HCT116 (cell line): ENCODE data around the gene GRPR. TPM values are rescaled to one million over a fixed set of nuclear protein-coding genes. Genes with fewer than 3 reads are reported as not detected.
A peak's percentile ranks its signal among the peaks of the same experiment; 100 is the strongest.
"Not testable (repeated sequence)": the region's sequence is repeated elsewhere in the genome, so short reads cannot be mapped to it uniquely, and the experiment has no call there.

ENCODE experiments used
- ATAC-seq: fragments of 200-7000 bp; cut with Tn5 transposase; 2 replicates; pipeline ENCODE4 v1.9.1; 2020; ENCODE audit warnings: mild to moderate bottlenecking, moderate library complexity
- BruUV-seq: library from RNA; stranded (reverse); fragments of 400-500 nt; replicated peaks from 2 replicates; lab custom pipeline; 2021; lab: Mats Ljungman, UMichigan
- CTCF ChIA-PET: fragments of 300-600 bp; sonication (Branson Sonifier 250); formaldehyde crosslinking; loops from one replicate; lab custom pipeline; 2021; ENCODE audit warnings: antibody characterized with exemption; lab: Charles Lee
- POLR2A ChIA-PET: fragments of 300-600, 350-600 bp; sonication (Branson Sonifier 250); formaldehyde crosslinking; loops from one replicate; lab custom pipeline; 2021; ENCODE audit warnings: antibody characterized with exemption; lab: Charles Lee
- RAD21 ChIA-PET, 2 experiments: fragments of 300-600 bp; sonication (Branson Sonifier 250); formaldehyde crosslinking; loops; one replicate each; lab custom pipeline; 2023; ENCODE audit warnings: low total read pairs in 2 of 2; ENCODE audit not compliant: uncharacterized antibody in 2 of 2, unreplicated experiment in 2 of 2, low non-redundant PET in 1 of 2; lab: Charles Lee
- DNase-seq: peaks from one replicate; pipeline ENCODE4 v3.0.0-alpha.2; 2010; ENCODE audit warnings: low read depth, low spot score
- H2AFZ ChIP-seq: fragments of 200-600 bp; shearing (Covaris generic), sonication (generic); 2 replicates; pipeline ENCODE4 v1.6.1; 2017; ENCODE audit warnings: low read depth, mixed run types, mixed read lengths, antibody characterized with exemption, low read length; ENCODE audit not compliant: poor library complexity, severe bottlenecking
- H3K27ac ChIP-seq: 2 replicates; pipeline ENCODE4 v1.5.1; 2012; ENCODE audit warnings: low read depth, low read length
- H3K27me3 ChIP-seq: fragments of 200-600 bp; sonication (generic); 2 replicates; pipeline ENCODE4 v1.6.1; 2016; ENCODE audit warnings: mixed run types, low read length, mixed read lengths; ENCODE audit not compliant: insufficient read depth
- H3K36me3 ChIP-seq, 2 experiments: fragments of 200-500 bp in 1 of 2; fragments of 200-600 bp in 1 of 2; sonication (Bioruptor generic) in 1 of 2; sonication (generic) in 1 of 2; 2 replicates each; pipeline versions ENCODE4 v1.5.1 to v1.6.1; 2014 to 2016; ENCODE audit warnings: low read length in 2 of 2, inconsistent platforms in 1 of 2, mixed read lengths in 1 of 2, mixed run types in 1 of 2; ENCODE audit not compliant: insufficient read depth in 2 of 2, control insufficient read depth in 1 of 2
- H3K4me1 ChIP-seq, 2 experiments: fragments of 200-600 bp in 1 of 2; sonication (generic) in 1 of 2; 2 replicates each; pipeline versions ENCODE4 v1.5.1 to v1.6.1; 2012 to 2017; ENCODE audit warnings: low read length in 2 of 2, inconsistent platforms in 1 of 2, mild to moderate bottlenecking in 1 of 2, mixed read lengths in 1 of 2, mixed run types in 1 of 2, moderate library complexity in 1 of 2; ENCODE audit not compliant: insufficient read depth in 2 of 2, control insufficient read depth in 1 of 2
- H3K4me2 ChIP-seq: fragments of 200-600 bp; sonication (generic); 2 replicates; pipeline ENCODE4 v1.6.1; 2017; ENCODE audit warnings: mixed run types, low read length, mixed read lengths
- H3K4me3 ChIP-seq, 2 experiments: fragments of 200-600 bp in 1 of 2; sonication (generic) in 1 of 2; replicated peaks in 1 of 2; 2 replicates each; pipeline ENCODE4 v1.5.1; 2011 to 2016; ENCODE audit warnings: low read length in 2 of 2, control low read depth in 1 of 2, low read depth in 1 of 2, mild to moderate bottlenecking in 1 of 2, mixed read lengths in 1 of 2, mixed run types in 1 of 2
- H3K79me2 ChIP-seq: fragments of 200-600 bp; sonication (generic); 2 replicates; pipeline ENCODE4 v1.6.1; 2017; ENCODE audit warnings: mild to moderate bottlenecking, mixed run types, low read length, moderate library complexity, mixed read lengths; ENCODE audit not compliant: insufficient read depth
- H3K9ac ChIP-seq: fragments of 200-600 bp; sonication (generic); 2 replicates; pipeline ENCODE4 v1.6.1; 2016; ENCODE audit warnings: low read length, mixed read lengths
- H3K9me2 ChIP-seq: fragments of 200-600 bp; sonication (generic), shearing (Covaris generic); 2 replicates; pipeline ENCODE4 v1.6.1; 2017; ENCODE audit warnings: mixed run types, mild to moderate bottlenecking, moderate library complexity; ENCODE audit not compliant: insufficient read depth
- H3K9me3 ChIP-seq, 2 experiments: fragments of 200-500 bp in 1 of 2; fragments of 200-600 bp in 1 of 2; sonication (Bioruptor generic) in 1 of 2; sonication (generic) in 1 of 2; 2 replicates each; pipeline ENCODE4 v1.6.1; 2014 to 2017; ENCODE audit warnings: low read length in 2 of 2, mixed read lengths in 2 of 2, inconsistent platforms in 1 of 2, low read depth in 1 of 2, mild to moderate bottlenecking in 1 of 2, mixed run types in 1 of 2, moderate library complexity in 1 of 2; ENCODE audit not compliant: control insufficient read depth in 1 of 2, insufficient read depth in 1 of 2
- H4K20me1 ChIP-seq: fragments of 200-600 bp; sonication (generic), shearing (Covaris generic); 2 replicates; pipeline ENCODE4 v1.6.1; 2017; ENCODE audit warnings: mixed run types, mild to moderate bottlenecking, moderate library complexity; ENCODE audit not compliant: insufficient read depth
- CBX3 ChIP-seq: IDR thresholded peaks from 2 replicates; pipeline ENCODE4 v1.6.1; 2012; ENCODE audit warnings: low read depth
- CTCF ChIP-seq, 3 experiments: fragments of 200-600 bp in 1 of 3; sonication (generic) in 1 of 3; IDR thresholded peaks in 2 of 3; conservative IDR thresholded peaks in 1 of 3; 2 replicates each; pipeline ENCODE4 v1.5.1; 2012 to 2017; ENCODE audit warnings: low read depth in 2 of 3, low read length in 2 of 3, antibody characterized with exemption in 1 of 3, borderline replicate concordance in 1 of 3, control low read depth in 1 of 3, mild to moderate bottlenecking in 1 of 3, mixed read lengths in 1 of 3, mixed run types in 1 of 3, moderate library complexity in 1 of 3; ENCODE audit not compliant: insufficient read depth in 1 of 3
- EGR1 ChIP-seq: IDR thresholded peaks from 2 replicates; pipeline ENCODE4 v1.6.1; 2012; ENCODE audit warnings: low read depth
- ELF1 ChIP-seq: IDR thresholded peaks from 2 replicates; pipeline ENCODE4 v1.6.1; 2012; ENCODE audit warnings: low read depth, borderline replicate concordance
- FOSL1 ChIP-seq: IDR thresholded peaks from 2 replicates; pipeline ENCODE4 v1.6.1; 2012; ENCODE audit warnings: low read depth
- MAX ChIP-seq: IDR thresholded peaks from 2 replicates; pipeline ENCODE4 v1.6.1; 2012
- POLR2AphosphoS5 ChIP-seq: IDR thresholded peaks from 2 replicates; pipeline ENCODE4 v1.6.1; 2011; ENCODE audit warnings: mild to moderate bottlenecking, low read depth, low read length, moderate library complexity
- RAD21 ChIP-seq: IDR thresholded peaks from 2 replicates; pipeline ENCODE4 v1.6.1; 2012; ENCODE audit warnings: low read depth, mild to moderate bottlenecking
- SIN3A ChIP-seq: IDR thresholded peaks from 2 replicates; pipeline ENCODE4 v1.6.1; 2012; ENCODE audit warnings: low read depth
- SP1 ChIP-seq: IDR thresholded peaks from 2 replicates; pipeline ENCODE4 v1.6.1; 2012; ENCODE audit warnings: low read depth
- TCF7L2 ChIP-seq: IDR thresholded peaks from 2 replicates; pipeline ENCODE4 v1.7.0; 2011; ENCODE audit warnings: borderline replicate concordance, inconsistent platforms; ENCODE audit not compliant: insufficient read depth, insufficient read length; ENCODE audit errors: extremely low read depth
- ZFX ChIP-seq: fragments of 450-650 bp; IDR thresholded peaks from 2 replicates; pipeline ENCODE4 v1.6.1; 2017
- ZNF274 ChIP-seq: fragments of 200-500 bp; sonication (Bioruptor generic); IDR thresholded peaks from 2 replicates; pipeline ENCODE4 v1.6.1; 2014; ENCODE audit warnings: mild to moderate bottlenecking, low read depth, low read length, inconsistent platforms
- intact Hi-C: fragments of 100-400 bp; cut with micrococcal nuclease; formaldehyde crosslinking; loops from 2 replicates; pipeline ENCODE4 v1.10.0; 2022
- total RNA-seq: library from RNA; stranded (reverse); gene quantifications from one replicate; pipeline ENCODE4 v1.2.1, GENCODE V29; 2021; ENCODE audit not compliant: unreplicated experiment

GRPR gene
- total RNA-seq, 1 experiment from 2014 or later = 0.15 TPM

DNA sequence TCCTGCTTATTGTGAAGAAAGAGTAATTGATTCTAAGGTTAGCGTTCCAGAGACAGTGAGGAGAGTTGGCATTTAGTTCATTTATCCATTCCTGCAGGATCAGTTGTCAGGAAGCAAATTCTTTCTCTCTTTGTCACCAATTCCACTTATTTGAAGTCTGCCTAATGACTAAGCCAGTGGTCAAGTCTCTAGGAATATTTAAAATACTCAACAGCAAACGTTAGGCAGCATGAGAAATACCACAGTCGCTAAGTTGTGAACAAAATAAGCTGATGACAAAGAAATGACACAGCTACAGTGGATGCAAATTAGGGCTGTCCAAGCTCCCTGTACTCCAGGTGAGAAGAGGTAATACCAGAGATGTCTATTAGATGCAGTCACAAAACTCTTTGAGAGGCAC is 37.4 kb downstream of the GRPR start (continued):
- TF ChIP-seq TCF7L2 (peak; percentile 52), CBX3 (peak; percentile 66)

DNA sequence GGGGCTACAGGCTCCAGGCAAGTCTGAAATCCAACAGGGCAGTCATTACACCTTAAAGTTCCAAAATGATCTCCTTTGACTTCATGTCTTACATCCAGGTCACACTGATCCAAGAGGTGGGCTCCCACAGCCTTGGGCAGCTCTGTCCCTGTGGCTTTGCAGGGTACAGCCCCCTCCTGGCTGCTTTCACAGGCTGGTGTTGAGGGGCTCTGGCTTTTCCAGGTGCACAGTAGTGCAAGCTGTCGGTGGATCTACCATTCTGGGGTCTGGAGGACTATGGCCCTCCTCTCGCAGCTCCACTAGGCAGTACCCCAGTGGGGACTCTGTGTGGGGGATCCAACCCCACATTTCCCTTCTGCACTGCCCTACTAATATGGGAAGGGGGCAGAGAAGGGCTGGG is 37.8 kb downstream of the GRPR start:
- H3K27me3 ChIP-seq, H3K9me3 ChIP-seq, H3K79me2 ChIP-seq, H4K20me1 ChIP-seq, intact Hi-C loops, CTCF ChIA-PET, H3K9me2 ChIP-seq, RAD21 ChIA-PET, DNase-seq, H2AFZ ChIP-seq, BruUV-seq, POLR2A ChIA-PET: not testable (repeated sequence)
- Histone ChIP-seq H3K27ac (peak overlapping the region; percentile 66), H3K36me3 (peaks cover 0 to 12% of the 10 kb centered on the region in 2 experiments; a peak in 1 of 4 replicates), H3K4me2 (peak overlapping the region; percentile 67), H3K4me1 (peaks cover 16 to 39% of the 10 kb centered on the region in 2 experiments), H3K9ac (peak overlapping the region; percentile 33; the same call in 1 of the 2 replicates), H3K4me3 (peak overlapping the region in 1 of 2 experiments; percentile 11; a peak in 1 of 4 replicates)
- ATAC-seq = peak; percentile 55

- BruUV-seq = no TSS peak
- DNase-seq (no peak), ATAC-seq (no peak)
- Histone ChIP-seq H3K9ac (no peak overlapping the region), H2AFZ (no peak overlapping the region), H3K27me3 (no peaks in the 10 kb centered on the region), H3K4me2 (no peak overlapping the region), H3K27ac (no peak overlapping the region), H4K20me1 (no peaks in the 10 kb centered on the region), H3K9me3 (no peaks in the 10 kb centered on the region), H3K36me3 (peaks cover 0 to 7% of the 10 kb centered on the region in 2 experiments; a peak in 1 of 4 replicates), H3K79me2 (no peaks in the 10 kb centered on the region), H3K4me3 (no peak overlapping the region), H3K4me1 (peaks cover 16 to 39% of the 10 kb centered on the region in 2 experiments), H3K9me2 (no peaks in the 10 kb centered on the region)
- POLR2A ChIA-PET = no interaction called here
- CTCF ChIA-PET = no interaction called here
- intact Hi-C loops = no loop called here
- RAD21 ChIA-PET = no interaction called here
- no peak for TF ChIP-seq EGR1
- no peak for TF ChIP-seq ELF1
- no peak for TF ChIP-seq RAD21
- TF ChIP-seq CTCF (IDR thresholded peaks at IDR 0.05 in 2 of 3, conservative IDR thresholded peaks at IDR 0.05 in 1 of 3; ENCODE audit: borderline replicate concordance in 1 of 3, insufficient read depth in 1 of 3, low read depth in 2 of 3, low read length in 2 of 3) = no peak
- no peak for TF ChIP-seq SIN3A
- no peak for TF ChIP-seq MAX
- no peak for TF ChIP-seq ZFX
- TF ChIP-seq FOSL1 = no peak
- no peak for TF ChIP-seq POLR2AphosphoS5
- no peak for TF ChIP-seq SP1
- TF ChIP-seq ZNF274 = no peak
Observed at GRCh38 chrX:16162391-16162790, 39.0 kb downstream of the GRPR start.
